ENCODE measurements around the gene DAPK1.

DNA sequence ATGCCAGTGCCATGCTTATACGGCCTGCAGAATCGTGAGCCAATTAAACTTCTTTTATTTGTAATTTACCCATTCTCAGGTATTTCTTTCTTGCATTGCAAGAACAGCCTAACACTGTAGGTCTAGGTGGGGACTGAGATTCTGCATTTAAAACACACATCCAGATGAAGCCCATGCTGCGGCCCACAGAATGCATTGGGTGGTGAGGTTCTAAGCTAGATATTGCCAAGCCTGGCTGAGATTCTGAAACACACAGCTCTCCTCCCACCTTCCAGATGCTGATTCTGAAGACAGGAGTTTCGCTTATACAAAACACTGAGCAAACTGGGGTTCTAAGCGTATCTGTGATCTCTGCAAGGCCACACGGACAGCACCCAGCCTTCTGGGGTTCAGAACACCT, 75.1 kb downstream of the DAPK1 start:
- TF ChIP-seq REST (IDR thresholded peaks at IDR 0.05; ENCODE audit: borderline replicate concordance) (no peak), TAF1 (IDR thresholded peaks at IDR 0.05; ENCODE audit: low read depth) (no peak), CTCF (IDR thresholded peaks at IDR 0.05; ENCODE audit: poor library complexity, severe bottlenecking) (no peak), MXI1 (conservative IDR thresholded peaks at IDR 0.05; ENCODE audit: poor library complexity, severe bottlenecking) (no peak), POLR2AphosphoS5 (IDR thresholded peaks at IDR 0.05) (no peak), SMC3 (conservative IDR thresholded peaks at IDR 0.05; ENCODE audit: poor library complexity) (no peak), EZH2 (IDR thresholded peaks at IDR 0.05; ENCODE audit: borderline replicate concordance, insufficient read depth, low read length, poor library complexity, severe bottlenecking) (no peak), EP300 (conservative IDR thresholded peaks at IDR 0.05; ENCODE audit: poor library complexity, severe bottlenecking) (no peak)
